HCT116 (cell line): ENCODE measurements around the gene PNPLA2. TPM values are rescaled to one million over a fixed set of nuclear protein-coding genes. Genes with fewer than 3 reads are reported as not detected.

Experiments
- ATAC-seq: fragments of 200-7000 bp; cut with Tn5 transposase; 2 replicates; pipeline ENCODE4 v1.9.1; 2020; ENCODE audit warnings: mild to moderate bottlenecking, moderate library complexity
- BruUV-seq: library from RNA; stranded (reverse); fragments of 400-500 nt; replicated peaks from 2 replicates; lab custom pipeline; 2021; lab: Mats Ljungman, UMichigan
- CTCF ChIA-PET: fragments of 300-600 bp; sonication (Branson Sonifier 250); formaldehyde crosslinking; loops from one replicate; lab custom pipeline; 2021; ENCODE audit warnings: antibody characterized with exemption; lab: Charles Lee
- POLR2A ChIA-PET: fragments of 300-600, 350-600 bp; sonication (Branson Sonifier 250); formaldehyde crosslinking; loops from one replicate; lab custom pipeline; 2021; ENCODE audit warnings: antibody characterized with exemption; lab: Charles Lee
- RAD21 ChIA-PET, 2 experiments: fragments of 300-600 bp; sonication (Branson Sonifier 250); formaldehyde crosslinking; loops; one replicate each; lab custom pipeline; 2023; ENCODE audit warnings: low total read pairs in 2 of 2; ENCODE audit not compliant: uncharacterized antibody in 2 of 2, unreplicated experiment in 2 of 2, low non-redundant PET in 1 of 2; lab: Charles Lee
- DNase-seq: peaks from one replicate; pipeline ENCODE4 v3.0.0-alpha.2; 2010; ENCODE audit warnings: low read depth, low spot score
- H2AFZ ChIP-seq: fragments of 200-600 bp; shearing (Covaris generic), sonication (generic); 2 replicates; pipeline ENCODE4 v1.6.1; 2017; ENCODE audit warnings: low read depth, mixed run types, mixed read lengths, antibody characterized with exemption, low read length; ENCODE audit not compliant: poor library complexity, severe bottlenecking
- H3K27ac ChIP-seq: 2 replicates; pipeline ENCODE4 v1.5.1; 2012; ENCODE audit warnings: low read depth, low read length
- H3K27me3 ChIP-seq: fragments of 200-600 bp; sonication (generic); 2 replicates; pipeline ENCODE4 v1.6.1; 2016; ENCODE audit warnings: mixed run types, low read length, mixed read lengths; ENCODE audit not compliant: insufficient read depth
- H3K36me3 ChIP-seq, 2 experiments: fragments of 200-500 bp in 1 of 2; fragments of 200-600 bp in 1 of 2; sonication (Bioruptor generic) in 1 of 2; sonication (generic) in 1 of 2; 2 replicates each; pipeline versions ENCODE4 v1.5.1 to v1.6.1; 2014 to 2016; ENCODE audit warnings: low read length in 2 of 2, inconsistent platforms in 1 of 2, mixed read lengths in 1 of 2, mixed run types in 1 of 2; ENCODE audit not compliant: insufficient read depth in 2 of 2, control insufficient read depth in 1 of 2
- H3K4me1 ChIP-seq, 2 experiments: fragments of 200-600 bp in 1 of 2; sonication (generic) in 1 of 2; 2 replicates each; pipeline versions ENCODE4 v1.5.1 to v1.6.1; 2012 to 2017; ENCODE audit warnings: low read length in 2 of 2, inconsistent platforms in 1 of 2, mild to moderate bottlenecking in 1 of 2, mixed read lengths in 1 of 2, mixed run types in 1 of 2, moderate library complexity in 1 of 2; ENCODE audit not compliant: insufficient read depth in 2 of 2, control insufficient read depth in 1 of 2
- H3K4me2 ChIP-seq: fragments of 200-600 bp; sonication (generic); 2 replicates; pipeline ENCODE4 v1.6.1; 2017; ENCODE audit warnings: mixed run types, low read length, mixed read lengths
- H3K4me3 ChIP-seq, 2 experiments: fragments of 200-600 bp in 1 of 2; sonication (generic) in 1 of 2; replicated peaks in 1 of 2; 2 replicates each; pipeline ENCODE4 v1.5.1; 2011 to 2016; ENCODE audit warnings: low read length in 2 of 2, control low read depth in 1 of 2, low read depth in 1 of 2, mild to moderate bottlenecking in 1 of 2, mixed read lengths in 1 of 2, mixed run types in 1 of 2
- H3K79me2 ChIP-seq: fragments of 200-600 bp; sonication (generic); 2 replicates; pipeline ENCODE4 v1.6.1; 2017; ENCODE audit warnings: mild to moderate bottlenecking, mixed run types, low read length, moderate library complexity, mixed read lengths; ENCODE audit not compliant: insufficient read depth
- H3K9ac ChIP-seq: fragments of 200-600 bp; sonication (generic); 2 replicates; pipeline ENCODE4 v1.6.1; 2016; ENCODE audit warnings: low read length, mixed read lengths
- H3K9me2 ChIP-seq: fragments of 200-600 bp; sonication (generic), shearing (Covaris generic); 2 replicates; pipeline ENCODE4 v1.6.1; 2017; ENCODE audit warnings: mixed run types, mild to moderate bottlenecking, moderate library complexity; ENCODE audit not compliant: insufficient read depth
- H3K9me3 ChIP-seq, 2 experiments: fragments of 200-500 bp in 1 of 2; fragments of 200-600 bp in 1 of 2; sonication (Bioruptor generic) in 1 of 2; sonication (generic) in 1 of 2; 2 replicates each; pipeline ENCODE4 v1.6.1; 2014 to 2017; ENCODE audit warnings: low read length in 2 of 2, mixed read lengths in 2 of 2, inconsistent platforms in 1 of 2, low read depth in 1 of 2, mild to moderate bottlenecking in 1 of 2, mixed run types in 1 of 2, moderate library complexity in 1 of 2; ENCODE audit not compliant: control insufficient read depth in 1 of 2, insufficient read depth in 1 of 2
- H4K20me1 ChIP-seq: fragments of 200-600 bp; sonication (generic), shearing (Covaris generic); 2 replicates; pipeline ENCODE4 v1.6.1; 2017; ENCODE audit warnings: mixed run types, mild to moderate bottlenecking, moderate library complexity; ENCODE audit not compliant: insufficient read depth
- CEBPB ChIP-seq: IDR thresholded peaks from 2 replicates; pipeline ENCODE4 v1.6.1; 2012; ENCODE audit warnings: low read depth
- CTCF ChIP-seq, 3 experiments: fragments of 200-600 bp in 1 of 3; sonication (generic) in 1 of 3; IDR thresholded peaks in 2 of 3; conservative IDR thresholded peaks in 1 of 3; 2 replicates each; pipeline ENCODE4 v1.5.1; 2012 to 2017; ENCODE audit warnings: low read depth in 2 of 3, low read length in 2 of 3, antibody characterized with exemption in 1 of 3, borderline replicate concordance in 1 of 3, control low read depth in 1 of 3, mild to moderate bottlenecking in 1 of 3, mixed read lengths in 1 of 3, mixed run types in 1 of 3, moderate library complexity in 1 of 3; ENCODE audit not compliant: insufficient read depth in 1 of 3
- EZH2 ChIP-seq: fragments of 200-600 bp; sonication (generic); IDR thresholded peaks from 2 replicates; pipeline ENCODE4 v1.6.1; 2017; ENCODE audit warnings: antibody characterized with exemption, mixed run types
- JUND ChIP-seq: IDR thresholded peaks from 2 replicates; pipeline ENCODE4 v1.6.1; 2012
- POLR2AphosphoS5 ChIP-seq: IDR thresholded peaks from 2 replicates; pipeline ENCODE4 v1.6.1; 2011; ENCODE audit warnings: mild to moderate bottlenecking, low read depth, low read length, moderate library complexity
- ZFX ChIP-seq: fragments of 450-650 bp; IDR thresholded peaks from 2 replicates; pipeline ENCODE4 v1.6.1; 2017
- intact Hi-C: fragments of 100-400 bp; cut with micrococcal nuclease; formaldehyde crosslinking; loops from 2 replicates; pipeline ENCODE4 v1.10.0; 2022
- total RNA-seq: library from RNA; stranded (reverse); gene quantifications from one replicate; pipeline ENCODE4 v1.2.1, GENCODE V29; 2021; ENCODE audit not compliant: unreplicated experiment

PNPLA2 gene
- total RNA-seq, 1 experiment from 2014 or later = 124 TPM

- intact Hi-C loops = no loop called here
Observed at GRCh38 chr11:819943-820649, 1.4 kb downstream of the PNPLA2 start.

GRCh38 chr11:820655-821511 is 2.2 kb downstream of the PNPLA2 start:
- ChIA-PET CTCF (no interaction called here), RAD21 (no interaction called here), POLR2A (interaction anchor here (0.8 to 2.7 kb wide), 9 partner anchors 7 to 25 kb away, joined by 3 to 45 read pairs (median 9); partner anchors contain the start of genes CD151, CRACR2B and RPLP2)
- Histone ChIP-seq H3K9me2 (no peaks in the 10 kb centered on the region), H3K79me2 (peaks cover 22% of the 10 kb centered on the region), H3K4me2 (peak overlapping the region; percentile 81), H3K9ac (peak overlapping the region; percentile 90), H3K9me3 (no peaks in the 10 kb centered on the region), H3K4me3 (peak overlapping the region; percentile 65 to 77), H2AFZ (no peak overlapping the region), H4K20me1 (no peaks in the 10 kb centered on the region), H3K27ac (peak overlapping the region; percentile 44), H3K4me1 (peaks cover 34 to 48% of the 10 kb centered on the region in 2 experiments), H3K36me3 (no peaks in the 10 kb centered on the region), H3K27me3 (no peaks in the 10 kb centered on the region)
- ATAC-seq = peak; percentile 27
- BruUV-seq = no TSS peak
- no peak for TF ChIP-seq EZH2
- TF ChIP-seq POLR2AphosphoS5 = no peak
- no peak for TF ChIP-seq JUND
- no peak for TF ChIP-seq CTCF (IDR thresholded peaks at IDR 0.05 in 2 of 3, conservative IDR thresholded peaks at IDR 0.05 in 1 of 3; ENCODE audit: borderline replicate concordance in 1 of 3, insufficient read depth in 1 of 3, low read depth in 2 of 3, low read length in 2 of 3)
- intact Hi-C loops = no loop called here
- DNase-seq = no peak

More at GRCh38 chr11:819943-820649, 1.4 kb downstream of the PNPLA2 start:
- Histone ChIP-seq H3K4me2 (peak overlapping the region; percentile 81), H4K20me1 (no peaks in the 10 kb centered on the region), H3K36me3 (no peaks in the 10 kb centered on the region), H3K4me1 (peaks cover 26 to 43% of the 10 kb centered on the region in 2 experiments), H3K79me2 (peaks cover 22% of the 10 kb centered on the region), H3K27me3 (no peaks in the 10 kb centered on the region), H3K9ac (peak overlapping the region; percentile 90), H3K4me3 (peak overlapping the region; percentile 65 to 77), H3K27ac (peak overlapping the region; percentile 81), H3K9me2 (no peaks in the 10 kb centered on the region), H2AFZ (no peak overlapping the region), H3K9me3 (no peaks in the 10 kb centered on the region)
- ATAC-seq (peak; percentile 71), DNase-seq (peak; percentile 85)
- ChIA-PET RAD21 (no interaction called here), CTCF (interaction anchor here (1.2 to 1.4 kb wide), 2 partner anchors 11 to 24 kb away, joined by 3 read pairs; partner anchors contain the start of gene RPLP2), POLR2A (interaction anchor here (0.5 to 2.7 kb wide), 16 partner anchors 8 to 235 kb away, joined by 3 to 45 read pairs (median 6); partner anchors contain the start of genes CD151, CRACR2B, POLR2L and RPLP2)
- TSS peak; percentile 76 for BruUV-seq
- TF ChIP-seq POLR2AphosphoS5 (peak; percentile 39; the same call in 1 of the 2 replicates), ZFX (0 out of 2 replicates have a peak, but pooled peaks have one; percentile 25), CEBPB (no peak)
